Measurements from ENCODE around the gene KRTAP10-1. TPM values are rescaled to one million over a fixed set of nuclear protein-coding genes. Genes with fewer than 3 reads are reported as not detected.

Gene KRTAP10-1
- total RNA-seq, 1 experiment from 2014 or later = not detected

DNA sequence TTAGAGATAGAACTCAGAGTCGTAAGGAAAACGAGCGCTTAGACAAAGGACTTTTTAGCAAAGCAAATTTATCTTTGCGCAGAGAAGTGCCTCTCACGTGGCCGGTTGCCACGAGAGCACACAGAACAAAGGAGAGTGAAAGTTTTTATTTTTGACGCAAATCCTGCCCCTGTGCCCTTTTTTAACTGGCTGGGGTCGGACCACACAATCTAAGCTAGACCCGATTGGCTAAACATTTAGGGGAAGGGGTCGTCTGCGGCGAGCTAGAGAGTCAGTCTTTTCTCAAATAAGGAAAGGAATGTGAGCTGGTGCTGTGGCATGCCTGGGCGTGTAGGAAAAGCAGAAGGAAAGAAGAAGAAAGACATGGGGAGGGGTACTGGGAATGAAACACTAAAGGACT is 8.9 kb upstream of the KRTAP10-1 start:
- no peak overlapping the region for H3K27ac ChIP-seq (ENCODE audit: low read length)
- H3K36me3 ChIP-seq (ENCODE audit: control insufficient read depth, insufficient read depth, low read length) = no peaks in the 10 kb centered on the region
- CTCF ChIA-PET = no interaction called here
- H3K4me3 ChIP-seq (ENCODE audit: low read depth in 2 of 2, low read length in 2 of 2) = no peak overlapping the region
- H3K9me3 ChIP-seq (ENCODE audit: control insufficient read depth, insufficient read depth, low read depth, low read length) = no peaks in the 10 kb centered on the region
- POLR2A ChIA-PET = no interaction called here
- no peaks in the 10 kb centered on the region for H3K27me3 ChIP-seq (ENCODE audit: control insufficient read depth, insufficient read depth, low read length)
- DNase-seq (ENCODE audit: low read depth, low spot score) = no peak
- in situ Hi-C loops (cut with HindIII; ENCODE audit: low pct_unique_long_range_greater_than_20kb, low sequenced_read_pairs) = no loop called here
- BruUV-seq (replicated peaks) = no TSS peak
- TF ChIP-seq REST (IDR thresholded peaks at IDR 0.05; ENCODE audit: insufficient read depth in 1 of 2, low read depth in 2 of 2, low read length in 1 of 2) (no peak), TCF7L2 (IDR thresholded peaks at IDR 0.05; ENCODE audit: low read depth, low read length) (no peak), POLR2AphosphoS5 (IDR thresholded peaks at IDR 0.05; ENCODE audit: low read depth, low read length) (no peak), SIN3A (IDR thresholded peaks at IDR 0.05; ENCODE audit: borderline replicate concordance, insufficient read depth, low read depth, low read length) (no peak), CTCF (IDR thresholded peaks at IDR 0.05) (no peak)
- no peaks in the 10 kb centered on the region for H3K4me1 ChIP-seq (ENCODE audit: control insufficient read depth, insufficient read depth, low read length)
- no peak for ATAC-seq
- intact Hi-C loops (cut with micrococcal nuclease; ENCODE audit: unreplicated experiment) = no loop called here

- BruUV-seq (replicated peaks) = no TSS peak
- intact Hi-C loops (cut with micrococcal nuclease; ENCODE audit: unreplicated experiment) (no loop called here), in situ Hi-C loops (cut with HindIII; ENCODE audit: low pct_unique_long_range_greater_than_20kb, low sequenced_read_pairs) (no loop called here)
- Histone ChIP-seq H3K4me1 (ENCODE audit: control insufficient read depth, insufficient read depth, low read length) (no peaks in the 10 kb centered on the region), H3K4me3 (ENCODE audit: low read depth in 2 of 2, low read length in 2 of 2) (no peak overlapping the region), H3K27ac (ENCODE audit: low read length) (no peak overlapping the region), H3K36me3 (ENCODE audit: control insufficient read depth, insufficient read depth, low read length) (no peaks in the 10 kb centered on the region), H3K27me3 (ENCODE audit: control insufficient read depth, insufficient read depth, low read length) (no peaks in the 10 kb centered on the region), H3K9me3 (ENCODE audit: control insufficient read depth, insufficient read depth, low read depth, low read length) (no peaks in the 10 kb centered on the region; the same call in 1 of the 2 replicates)
- POLR2A ChIA-PET = no interaction called here
- no peak for TF ChIP-seq TCF7L2 (IDR thresholded peaks at IDR 0.05; ENCODE audit: low read depth, low read length)
- no peak for TF ChIP-seq REST (IDR thresholded peaks at IDR 0.05; ENCODE audit: insufficient read depth in 1 of 2, low read depth in 2 of 2, low read length in 1 of 2)
- TF ChIP-seq CTCF (IDR thresholded peaks at IDR 0.05) = no peak
- no peak for TF ChIP-seq SIN3A (IDR thresholded peaks at IDR 0.05; ENCODE audit: borderline replicate concordance, insufficient read depth, low read depth, low read length)
- no peak for TF ChIP-seq POLR2AphosphoS5 (IDR thresholded peaks at IDR 0.05; ENCODE audit: low read depth, low read length)
- CTCF ChIA-PET = no interaction called here
- ATAC-seq = no peak
- no peak for DNase-seq (ENCODE audit: low read depth, low spot score)
Measured at GRCh38 chr21:44548381-44548780, 8.4 kb upstream of the KRTAP10-1 start.
